Measurements from ENCODE around the gene LAMA5. TPM values are rescaled to one million over a fixed set of nuclear protein-coding genes. Genes with fewer than 3 reads are reported as not detected.

Gene LAMA5
- total RNA-seq, 4 donors from 2014 or later: 93.9 to 179 (median 117) TPM

DNA sequence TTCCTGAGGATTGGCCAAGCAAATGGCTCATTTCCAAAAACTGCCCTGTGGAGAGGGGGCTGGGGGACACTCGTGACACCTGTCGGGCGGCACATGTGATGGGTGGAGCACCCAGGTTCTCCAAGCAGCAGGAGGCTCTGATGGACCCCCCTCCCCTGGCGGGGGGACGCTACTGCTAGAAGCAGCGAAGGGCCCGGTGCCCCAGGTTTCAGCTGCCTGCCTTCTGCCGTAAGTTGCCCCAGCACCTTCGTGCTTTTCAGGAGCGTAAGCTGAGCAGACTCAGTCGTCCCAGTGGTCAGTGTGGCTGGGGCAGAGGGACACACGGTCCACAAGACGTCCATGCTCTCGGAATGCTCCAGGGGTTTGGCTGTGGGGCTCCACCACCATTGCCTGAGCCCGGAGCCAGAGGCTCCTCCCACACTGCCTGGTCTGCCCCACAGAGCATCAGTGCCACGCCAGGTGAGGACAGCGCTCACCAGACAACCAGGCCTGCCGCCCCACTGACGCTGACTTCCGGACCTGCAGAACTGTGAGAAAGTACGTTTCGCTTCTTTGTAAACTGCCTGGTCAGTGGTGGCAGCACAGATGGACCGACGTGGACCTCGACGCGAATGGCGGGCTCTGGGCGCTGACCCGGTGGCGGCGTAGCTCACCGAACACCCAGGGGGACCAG, 68.4 kb downstream of the LAMA5 start:
- peaks cover 2% of the 10 kb centered on the region in 2 donors for H3K4me1 ChIP-seq
- H3K27ac ChIP-seq: no peak overlapping the region
- intact Hi-C loops (cut with DNase I): no loop called here
- no peaks in the 10 kb centered on the region for H3K27me3 ChIP-seq
- H3K9me3 ChIP-seq: no peaks in the 10 kb centered on the region
- 95 to 96% methylated on average over 27 to 28 of the region's 33 CpGs for WGBS, 2 donors
- peaks cover 14 to 25% of the 10 kb centered on the region in 2 donors for H3K36me3 ChIP-seq
- no peak for TF ChIP-seq POLR2A (IDR thresholded peaks at IDR 0.05)
- TF ChIP-seq, protein P1, sequence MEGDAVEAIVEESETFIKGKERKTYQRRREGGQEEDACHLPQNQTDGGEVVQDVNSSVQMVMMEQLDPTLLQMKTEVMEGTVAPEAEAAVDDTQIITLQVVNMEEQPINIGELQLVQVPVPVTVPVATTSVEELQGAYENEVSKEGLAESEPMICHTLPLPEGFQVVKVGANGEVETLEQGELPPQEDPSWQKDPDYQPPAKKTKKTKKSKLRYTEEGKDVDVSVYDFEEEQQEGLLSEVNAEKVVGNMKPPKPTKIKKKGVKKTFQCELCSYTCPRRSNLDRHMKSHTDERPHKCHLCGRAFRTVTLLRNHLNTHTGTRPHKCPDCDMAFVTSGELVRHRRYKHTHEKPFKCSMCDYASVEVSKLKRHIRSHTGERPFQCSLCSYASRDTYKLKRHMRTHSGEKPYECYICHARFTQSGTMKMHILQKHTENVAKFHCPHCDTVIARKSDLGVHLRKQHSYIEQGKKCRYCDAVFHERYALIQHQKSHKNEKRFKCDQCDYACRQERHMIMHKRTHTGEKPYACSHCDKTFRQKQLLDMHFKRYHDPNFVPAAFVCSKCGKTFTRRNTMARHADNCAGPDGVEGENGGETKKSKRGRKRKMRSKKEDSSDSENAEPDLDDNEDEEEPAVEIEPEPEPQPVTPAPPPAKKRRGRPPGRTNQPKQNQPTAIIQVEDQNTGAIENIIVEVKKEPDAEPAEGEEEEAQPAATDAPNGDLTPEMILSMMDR (IDR thresholded peaks at IDR 0.05): no peak
- no peak overlapping the region for H3K4me3 ChIP-seq (replicated peaks in 1 of 3)
- no peak for DNase-seq

DNA sequence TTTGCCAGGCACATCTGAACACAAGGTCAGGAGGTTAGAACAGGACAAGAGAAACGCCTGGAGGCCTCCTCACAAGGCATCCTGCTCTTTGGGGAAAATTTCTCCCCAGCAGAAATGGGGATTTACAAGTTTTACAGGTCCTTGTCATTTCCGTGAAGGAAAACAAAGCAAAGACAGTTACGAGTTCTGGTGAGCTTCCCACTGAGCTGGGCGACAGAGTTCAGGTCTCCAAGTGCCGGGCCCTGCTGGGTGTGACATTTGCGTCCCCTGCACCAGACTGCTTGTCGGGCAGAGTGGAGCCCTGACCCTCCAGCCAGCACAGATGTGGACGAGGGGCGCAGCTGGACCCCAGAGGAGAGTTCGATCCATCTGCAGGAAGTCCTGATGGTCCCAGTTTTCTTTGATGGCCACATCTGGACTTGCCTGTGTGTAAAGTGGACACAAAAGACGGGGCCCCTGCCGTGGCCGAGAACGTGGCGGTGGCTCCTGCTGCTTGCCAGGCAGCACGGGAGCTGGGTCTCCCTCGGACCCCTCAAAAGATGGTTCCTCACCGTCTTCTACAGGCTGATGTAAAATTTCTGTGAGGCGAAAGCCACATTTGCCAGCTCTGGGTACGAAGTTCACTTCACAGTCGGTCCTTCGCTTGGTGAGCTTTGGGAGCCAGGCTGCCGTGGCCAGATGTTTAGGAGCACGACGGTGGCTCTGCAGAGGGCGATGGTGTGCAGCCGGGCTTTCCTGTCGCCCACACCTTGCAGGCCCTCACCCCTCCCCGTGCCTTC, 69.5 kb downstream of the LAMA5 start:
- TF ChIP-seq, protein P1 (IDR thresholded peaks at IDR 0.05): no peak
- no peak for TF ChIP-seq POLR2A (IDR thresholded peaks at IDR 0.05)
- WGBS, 2 donors: 86 to 89% methylated on average over 23 to 26 of the region's 29 CpGs
- peaks cover 23 to 31% of the 10 kb centered on the region in 2 donors for H3K36me3 ChIP-seq
- no peak overlapping the region for H3K4me3 ChIP-seq (replicated peaks in 1 of 3)
- H3K27ac ChIP-seq: no peak overlapping the region
- no peaks in the 10 kb centered on the region for H3K4me1 ChIP-seq
- intact Hi-C loops (cut with DNase I): no loop called here
- no peaks in the 10 kb centered on the region for H3K9me3 ChIP-seq
- no peak for DNase-seq
- no peaks in the 10 kb centered on the region for H3K27me3 ChIP-seq

DNA sequence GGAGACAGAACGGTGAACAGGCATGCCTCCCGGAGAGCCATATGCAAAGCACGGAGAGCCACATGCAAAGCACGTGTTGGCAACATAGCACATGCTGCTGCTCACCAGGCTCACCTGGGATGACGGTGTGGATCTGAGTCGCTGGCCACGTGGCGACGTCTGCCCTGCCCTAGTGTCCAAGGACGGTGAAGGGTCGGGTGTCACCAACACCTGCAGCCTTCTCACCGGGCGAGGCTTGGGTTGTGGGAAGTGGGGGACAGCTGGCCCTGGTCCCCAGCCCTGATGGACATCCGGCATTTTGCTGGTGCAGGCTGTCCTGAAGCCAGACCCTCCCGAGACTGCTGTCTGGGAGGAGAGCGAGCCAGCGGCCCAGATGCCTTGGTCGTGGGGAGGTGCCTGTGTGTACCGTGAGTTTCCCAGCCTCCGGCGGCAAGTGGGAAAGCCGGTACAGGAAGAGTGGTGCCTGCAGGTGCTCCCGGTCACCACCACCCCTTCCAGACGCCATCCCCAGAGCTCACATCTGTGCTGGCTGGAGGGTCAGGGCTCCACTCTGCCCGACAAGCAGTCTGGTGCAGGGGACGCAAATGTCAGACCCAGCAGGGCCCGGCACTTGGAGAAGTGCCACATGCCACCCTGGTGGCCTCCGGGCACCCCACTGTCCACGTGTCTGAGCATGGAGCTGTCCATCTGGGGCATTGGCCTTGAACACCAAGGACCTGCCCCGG, 70.2 kb downstream of the LAMA5 start:
- 89 to 96% methylated on average over 20 to 26 of the region's 30 CpGs for WGBS, 2 donors
- H3K36me3 ChIP-seq: peaks cover 29 to 37% of the 10 kb centered on the region in 2 donors
- intact Hi-C loops (cut with DNase I): no loop called here
- DNase-seq: no peak
- H3K9me3 ChIP-seq: no peaks in the 10 kb centered on the region
- TF ChIP-seq, protein P1 (IDR thresholded peaks at IDR 0.05): no peak
- TF ChIP-seq POLR2A (IDR thresholded peaks at IDR 0.05): no peak
- no peaks in the 10 kb centered on the region for H3K27me3 ChIP-seq
- no peak overlapping the region for H3K27ac ChIP-seq
- H3K4me1 ChIP-seq: no peaks in the 10 kb centered on the region
- no peak overlapping the region for H3K4me3 ChIP-seq (replicated peaks in 1 of 3)

DNA sequence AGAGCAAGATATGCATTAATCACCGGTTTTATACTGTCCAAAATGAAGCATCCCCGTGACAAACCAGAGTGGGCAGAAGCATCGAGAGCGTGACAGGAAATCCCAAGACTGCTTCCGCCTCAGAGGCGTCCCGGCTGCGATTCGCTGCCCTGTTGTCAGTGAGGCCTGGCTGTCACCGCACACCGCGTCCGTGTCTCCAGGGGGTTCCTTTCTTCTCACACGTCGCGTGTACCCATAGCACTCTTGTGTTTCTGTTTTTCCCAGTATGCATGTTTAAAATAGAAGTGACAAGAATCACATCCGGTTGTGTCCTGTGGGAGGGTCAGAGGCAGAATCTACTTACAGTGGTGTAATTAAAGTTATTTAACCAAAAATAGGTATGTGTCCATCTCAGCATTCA, 72.6 kb downstream of the LAMA5 start:
- H3K27me3 ChIP-seq: no peaks in the 10 kb centered on the region
- WGBS, 2 donors: 81 to 84% methylated on average over 17 of the region's 17 CpGs
- intact Hi-C loops (cut with DNase I): no loop called here
- no peak overlapping the region for H3K4me3 ChIP-seq (replicated peaks in 1 of 3)
- no peak overlapping the region for H3K27ac ChIP-seq
- no peaks in the 10 kb centered on the region for H3K4me1 ChIP-seq
- H3K36me3 ChIP-seq: peaks cover 35 to 51% of the 10 kb centered on the region in 2 donors
- TF ChIP-seq POLR2A (IDR thresholded peaks at IDR 0.05): no peak
- TF ChIP-seq, protein P1 (IDR thresholded peaks at IDR 0.05): no peak
- no peaks in the 10 kb centered on the region for H3K9me3 ChIP-seq
- DNase-seq: no peak

Measured in thyroid gland (tissue), 4 donors.